Thoracic aorta (tissue), 2 donors: ENCODE results near the gene SPATA46. TPM values are rescaled to one million over a fixed set of nuclear protein-coding genes. Genes with fewer than 3 reads are reported as not detected.

Experiments used
- ATAC-seq: fragments of 150-250 bp; one replicate; pipeline ENCODE4 v1.8.0; 2017; ENCODE audit warnings: low read depth; ENCODE audit not compliant: insufficient number of reproducible peaks, low FRiP score
- DNase-seq: peaks from one replicate; pipeline ENCODE4 v3.0.0-alpha.2; 2020; ENCODE audit warnings: low spot score
- H3K27ac ChIP-seq, 2 donors: fragments of 200-600 bp; sonication (generic); 1 replicate in 1 of 2; 2 replicates in 1 of 2; pipeline ENCODE4 v1.5.1; 2016; ENCODE audit warnings: mild to moderate bottlenecking in 2 of 2, moderate library complexity in 2 of 2
- H3K27me3 ChIP-seq: fragments of 200-600 bp; sonication (generic); replicated peaks from 2 replicates; pipeline ENCODE4 v1.6.0; 2016; ENCODE audit warnings: mild to moderate bottlenecking; ENCODE audit not compliant: insufficient read depth
- H3K36me3 ChIP-seq: fragments of 200-600 bp; sonication (generic); one replicate; pipeline ENCODE4 v1.5.1; 2016
- H3K4me1 ChIP-seq, 2 donors: fragments of 200-600 bp; sonication (generic); 1 replicate in 1 of 2; 2 replicates in 1 of 2; pipeline versions ENCODE4 v1.5.1 to v1.6.0; 2016; ENCODE audit warnings: low read depth in 2 of 2, mild to moderate bottlenecking in 1 of 2; ENCODE audit not compliant: control insufficient read depth in 1 of 2
- H3K4me3 ChIP-seq: fragments of 200-600 bp; sonication (generic); 2 replicates; pipeline ENCODE4 v1.5.1; 2016; ENCODE audit warnings: mild to moderate bottlenecking
- H3K9me3 ChIP-seq: fragments of 200-600 bp; sonication (generic); 2 replicates; pipeline ENCODE4 v1.5.1; 2016
- CTCF ChIP-seq: fragments of 200-600 bp; sonication (generic); IDR thresholded peaks from one replicate; pipeline ENCODE4 v1.5.1; 2019; ENCODE audit warnings: antibody characterized with exemption
- total RNA-seq, 2 donors: library from RNA; depleted of rRNA; stranded (reverse); fragments of >200 nt; gene quantifications; one replicate each; pipeline versions ENCODE4 v1.1.0 to v1.2.3, GENCODE V29; 2016

SPATA46 gene
- total RNA-seq, 2 donors from 2014 or later: not detected

DNA sequence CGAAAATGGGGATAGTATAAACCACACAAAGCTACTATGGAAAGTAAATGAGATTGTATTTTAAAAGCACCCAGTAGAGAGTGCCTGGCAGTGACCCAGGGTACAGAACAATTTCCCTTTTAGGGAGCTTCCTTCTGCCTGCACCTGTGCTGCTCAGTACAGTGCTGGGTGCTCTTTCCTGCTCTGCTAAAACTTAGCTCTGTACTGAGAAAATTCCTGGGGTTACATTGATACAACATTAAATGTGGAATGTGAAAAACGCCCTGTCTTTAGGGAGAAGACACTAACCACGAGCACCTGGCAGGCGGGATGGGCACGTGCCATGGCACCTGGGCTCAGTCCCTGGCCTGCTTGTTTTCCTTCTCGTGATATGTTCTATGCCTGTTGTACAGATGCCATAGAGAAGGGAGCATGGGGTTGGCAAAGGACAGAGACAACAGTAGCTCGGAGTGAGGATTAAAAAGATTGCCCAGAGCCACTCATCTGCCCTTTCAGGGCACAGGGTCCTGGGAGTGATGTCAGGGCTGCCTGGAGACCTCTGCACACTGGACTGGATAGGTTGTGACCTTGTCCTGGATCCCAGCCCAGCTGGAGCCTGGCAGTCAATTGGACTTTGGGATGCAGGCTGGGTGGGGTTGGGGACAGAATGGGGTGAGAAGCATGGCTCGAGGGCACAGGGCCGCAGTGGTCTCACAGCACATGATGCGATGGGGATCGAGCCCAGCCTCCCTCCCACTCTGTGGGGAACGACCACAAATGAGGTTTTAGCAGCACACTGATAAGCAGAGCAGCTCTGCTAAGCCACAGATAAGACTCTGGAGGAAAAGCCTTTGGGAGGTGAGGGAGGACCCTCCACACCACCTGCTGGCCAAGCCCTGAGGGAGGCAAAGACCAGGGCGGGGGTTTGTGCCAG is 4.2 kb downstream of the SPATA46 start:
- H3K27me3 ChIP-seq: no peaks in the 10 kb centered on the region
- H3K27ac ChIP-seq: no peak overlapping the region
- TF ChIP-seq CTCF: no peak
- ATAC-seq (no peak), DNase-seq (no peak)
- H3K9me3 ChIP-seq: no peaks in the 10 kb centered on the region
- no peaks in the 10 kb centered on the region for H3K4me1 ChIP-seq
- H3K36me3 ChIP-seq: no peaks in the 10 kb centered on the region
- H3K4me3 ChIP-seq: no peak overlapping the region

DNA sequence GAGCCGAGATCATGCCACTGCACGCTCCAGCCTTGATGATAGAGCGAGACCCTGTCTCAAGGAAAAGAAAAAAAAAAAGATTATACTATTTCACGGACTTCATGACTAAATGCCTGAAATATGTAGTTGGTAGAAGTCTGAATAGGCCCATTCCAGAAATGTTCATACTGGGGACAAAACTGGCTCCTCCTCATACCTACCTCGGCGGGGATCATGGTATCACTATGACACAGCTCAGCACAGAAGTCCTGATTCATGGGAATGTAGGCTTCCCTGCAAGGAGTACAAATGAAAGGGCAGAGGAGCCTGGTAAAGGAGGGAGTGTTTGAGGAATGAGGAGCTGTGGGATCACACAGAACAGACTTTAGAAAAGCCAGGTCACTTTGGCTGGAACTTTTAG is 5.0 kb downstream of the SPATA46 start:
- Histone ChIP-seq H3K27ac (no peak overlapping the region), H3K9me3 (no peaks in the 10 kb centered on the region), H3K27me3 (no peaks in the 10 kb centered on the region), H3K4me1 (no peaks in the 10 kb centered on the region), H3K4me3 (no peak overlapping the region), H3K36me3 (no peaks in the 10 kb centered on the region)
- ATAC-seq (no peak), DNase-seq (no peak)
- TF ChIP-seq CTCF: no peak

DNA sequence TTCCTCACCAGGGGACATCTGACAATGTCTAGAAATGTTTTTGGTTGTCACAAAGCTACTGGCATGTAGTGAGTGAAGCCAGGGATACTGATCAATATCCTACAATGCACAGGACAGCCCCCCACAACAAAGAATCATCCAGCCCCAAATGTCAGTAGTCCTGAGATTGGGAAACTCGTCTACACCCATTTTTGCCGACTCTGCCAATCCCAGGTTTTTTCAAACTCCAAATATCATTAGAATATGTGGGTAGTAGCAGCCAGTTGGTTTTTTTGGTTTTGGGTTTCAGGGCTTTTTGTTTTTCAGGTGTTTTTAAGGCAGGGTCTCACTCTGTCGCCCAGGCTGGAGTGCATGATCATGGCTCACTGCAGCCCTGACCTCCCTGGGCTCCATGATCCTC is 5.9 kb downstream of the SPATA46 start:
- H3K4me3 ChIP-seq: no peak overlapping the region
- no peaks in the 10 kb centered on the region for H3K27me3 ChIP-seq
- H3K9me3 ChIP-seq: no peaks in the 10 kb centered on the region
- ATAC-seq (no peak), DNase-seq (no peak)
- H3K27ac ChIP-seq: no peak overlapping the region
- TF ChIP-seq CTCF: no peak
- H3K4me1 ChIP-seq: no peaks in the 10 kb centered on the region
- H3K36me3 ChIP-seq: no peaks in the 10 kb centered on the region

DNA sequence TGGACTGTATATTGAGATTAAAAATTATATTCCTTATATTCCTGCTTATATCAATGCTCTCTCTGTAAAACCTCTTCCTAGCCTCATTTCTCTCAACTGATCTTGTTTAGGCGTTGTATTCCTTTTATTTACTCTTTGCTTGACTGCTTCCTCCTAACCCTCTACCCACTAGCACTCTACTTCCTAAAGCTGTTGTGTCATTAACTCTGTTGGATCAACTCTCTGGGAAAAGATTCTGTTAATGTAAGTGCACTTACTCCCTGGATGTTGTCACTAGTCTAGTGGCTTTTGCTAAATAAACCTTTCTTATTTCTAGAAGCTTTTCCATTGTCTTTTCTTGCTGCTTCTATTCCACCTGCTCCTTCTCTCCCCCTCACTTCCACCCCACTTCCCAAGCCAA is 6.5 kb downstream of the SPATA46 start:
- H3K9me3 ChIP-seq: no peaks in the 10 kb centered on the region
- TF ChIP-seq CTCF: no peak
- no peak for DNase-seq
- H3K36me3 ChIP-seq: no peaks in the 10 kb centered on the region
- no peaks in the 10 kb centered on the region for H3K27me3 ChIP-seq
- H3K27ac ChIP-seq: no peak overlapping the region
- H3K4me3 ChIP-seq: no peak overlapping the region
- no peak for ATAC-seq
- H3K4me1 ChIP-seq: no peaks in the 10 kb centered on the region

GRCh38 chr1:162369571-162369970 is 7.1 kb downstream of the SPATA46 start:
- ATAC-seq (no peak), DNase-seq (no peak)
- TF ChIP-seq CTCF: no peak
- Histone ChIP-seq H3K27ac (no peak overlapping the region), H3K4me1 (no peaks in the 10 kb centered on the region), H3K27me3 (no peaks in the 10 kb centered on the region), H3K36me3 (no peaks in the 10 kb centered on the region), H3K4me3 (no peak overlapping the region), H3K9me3 (no peaks in the 10 kb centered on the region)
